Tibial nerve (tissue), 4 donors: Measurements from ENCODE around the gene FAT1. TPM values are rescaled to one million over a fixed set of nuclear protein-coding genes. Genes with fewer than 3 reads are reported as not detected.
A peak's percentile ranks its signal among the peaks of the same experiment; 100 is the strongest.

Source experiments
- DNase-seq, 2 donors: peaks; one replicate each; pipeline ENCODE4 v3.0.0-alpha.2; 2019; ENCODE audit warnings: low spot score in 2 of 2
- H3K27ac ChIP-seq, 4 donors: fragments of 200-600 bp; sonication (generic) in 3 of 4; one replicate each; pipeline ENCODE4 v1.5.1; 2017 to 2019; ENCODE audit warnings: mild to moderate bottlenecking in 1 of 4
- H3K27me3 ChIP-seq, 2 donors: fragments of 200-600 bp; sonication (generic) in 1 of 2; one replicate each; pipeline versions ENCODE4 v1.5.1 to v1.6.0; 2017 to 2019
- H3K36me3 ChIP-seq, 3 donors: fragments of 200-600 bp; sonication (generic); one replicate each; pipeline ENCODE4 v1.5.1; 2018 to 2019
- H3K4me1 ChIP-seq, 4 donors: fragments of 200-600 bp; sonication (generic) in 3 of 4; one replicate each; pipeline ENCODE4 v1.5.1; 2017 to 2019
- H3K4me3 ChIP-seq, 4 donors: fragments of 200-600 bp; sonication (generic) in 3 of 4; one replicate each; pipeline ENCODE4 v1.5.1; 2017 to 2019; ENCODE audit warnings: mild to moderate bottlenecking in 1 of 4, moderate library complexity in 1 of 4
- H3K9me3 ChIP-seq, 4 donors: fragments of 200-600 bp; sonication (generic) in 3 of 4; one replicate each; pipeline ENCODE4 v1.5.1; 2017 to 2019
- EP300 ChIP-seq, 2 donors: sonication (generic); formaldehyde crosslinking; IDR thresholded peaks; one replicate each; pipeline ENCODE4 v1.6.1; 2017; ENCODE audit warnings: antibody characterized with exemption in 2 of 2, mild to moderate bottlenecking in 1 of 2
- POLR2A ChIP-seq, 2 donors: fragments of 450-650 bp; IDR thresholded peaks; one replicate each; pipeline ENCODE4 v1.6.1; 2017; ENCODE audit warnings: antibody characterized with exemption in 2 of 2, mild to moderate bottlenecking in 2 of 2, moderate library complexity in 2 of 2
- WGBS, 2 donors: methylation state at CpG; one replicate each; pipeline ENCODE4 v1.1.5; 2018; 5-methylcytosine and 5-hydroxymethylcytosine counted together
- total RNA-seq, 4 donors: library from RNA; depleted of rRNA; stranded (reverse); fragments of >200 nt; gene quantifications; one replicate each; pipeline ENCODE4 v1.1.0, GENCODE V29; 2016
- TF ChIP-seq, protein P1 (sequence below), 5 experiments: fragments of 200-600 bp in 3 of 5; fragments of 450-650 bp in 2 of 5; sonication (generic) in 3 of 5; IDR thresholded peaks; one replicate each; pipeline ENCODE4 v1.5.1; 2016 to 2019; ENCODE audit warnings: antibody characterized with exemption in 5 of 5, mild to moderate bottlenecking in 3 of 5, moderate library complexity in 2 of 5

Gene FAT1
- total RNA-seq, 4 donors from 2014 or later = 85.2 to 119 (median 91.6) TPM

DNA sequence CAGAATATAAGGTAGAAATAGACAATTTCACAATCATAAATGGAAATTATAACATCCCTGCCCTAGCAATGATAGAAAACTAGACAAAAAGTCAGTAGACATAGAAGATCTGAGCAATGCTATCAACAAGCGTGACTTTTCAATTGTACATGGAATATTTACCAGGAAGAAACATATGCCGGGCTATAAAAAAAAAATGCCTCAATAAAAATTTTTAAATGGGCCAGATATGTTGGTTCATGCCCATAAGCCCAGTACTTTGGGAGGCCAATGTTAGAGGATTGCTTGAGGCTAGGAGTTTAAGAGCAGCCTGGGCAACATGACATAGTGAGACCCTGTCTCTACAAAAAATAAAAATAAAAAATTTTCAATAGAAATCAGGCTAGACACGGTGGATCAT lies 163.0 kb downstream of the FAT1 start:
- Histone ChIP-seq H3K4me3 (no peak overlapping the region), H3K27me3 (peaks cover 0 to 10% of the 10 kb centered on the region in 2 donors), H3K4me1 (no peaks in the 10 kb centered on the region), H3K36me3 (no peaks in the 10 kb centered on the region), H3K27ac (no peak overlapping the region), H3K9me3 (no peaks in the 10 kb centered on the region)
- no peak for TF ChIP-seq EP300 (IDR thresholded peaks at IDR 0.05)
- TF ChIP-seq, protein P1, sequence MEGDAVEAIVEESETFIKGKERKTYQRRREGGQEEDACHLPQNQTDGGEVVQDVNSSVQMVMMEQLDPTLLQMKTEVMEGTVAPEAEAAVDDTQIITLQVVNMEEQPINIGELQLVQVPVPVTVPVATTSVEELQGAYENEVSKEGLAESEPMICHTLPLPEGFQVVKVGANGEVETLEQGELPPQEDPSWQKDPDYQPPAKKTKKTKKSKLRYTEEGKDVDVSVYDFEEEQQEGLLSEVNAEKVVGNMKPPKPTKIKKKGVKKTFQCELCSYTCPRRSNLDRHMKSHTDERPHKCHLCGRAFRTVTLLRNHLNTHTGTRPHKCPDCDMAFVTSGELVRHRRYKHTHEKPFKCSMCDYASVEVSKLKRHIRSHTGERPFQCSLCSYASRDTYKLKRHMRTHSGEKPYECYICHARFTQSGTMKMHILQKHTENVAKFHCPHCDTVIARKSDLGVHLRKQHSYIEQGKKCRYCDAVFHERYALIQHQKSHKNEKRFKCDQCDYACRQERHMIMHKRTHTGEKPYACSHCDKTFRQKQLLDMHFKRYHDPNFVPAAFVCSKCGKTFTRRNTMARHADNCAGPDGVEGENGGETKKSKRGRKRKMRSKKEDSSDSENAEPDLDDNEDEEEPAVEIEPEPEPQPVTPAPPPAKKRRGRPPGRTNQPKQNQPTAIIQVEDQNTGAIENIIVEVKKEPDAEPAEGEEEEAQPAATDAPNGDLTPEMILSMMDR (IDR thresholded peaks at IDR 0.05) = no peak
- no peak for TF ChIP-seq POLR2A (IDR thresholded peaks at IDR 0.05)
- no peak for DNase-seq
- WGBS, 2 donors = 94% methylated on average over 3 of the region's 3 CpGs

- WGBS, 2 donors = 60 to 63% methylated on average over 3 of the region's 3 CpGs
Observed at GRCh38 chr4:186557486-186557885, 166.2 kb downstream of the FAT1 start.

GRCh38 chr4:186557061-186557460 lies 166.6 kb downstream of the FAT1 start:
- 68 to 78% methylated on average over 7 of the region's 7 CpGs for WGBS, 2 donors
- no peak overlapping the region for H3K27ac ChIP-seq
- TF ChIP-seq EP300 (IDR thresholded peaks at IDR 0.05) = no peak
- TF ChIP-seq POLR2A (IDR thresholded peaks at IDR 0.05) = no peak
- TF ChIP-seq, protein P1 (IDR thresholded peaks at IDR 0.05) = no peak
- no peaks in the 10 kb centered on the region for H3K36me3 ChIP-seq
- H3K27me3 ChIP-seq = peaks cover 0 to 41% of the 10 kb centered on the region in 2 donors
- peaks cover 0 to 16% (median 2%) of the 10 kb centered on the region in 4 donors for H3K4me1 ChIP-seq
- no peaks in the 10 kb centered on the region for H3K9me3 ChIP-seq
- DNase-seq = no peak
- no peak overlapping the region for H3K4me3 ChIP-seq

More at GRCh38 chr4:186557486-186557885, 166.2 kb downstream of the FAT1 start:
- DNase-seq = no peak
- TF ChIP-seq, protein P1 (IDR thresholded peaks at IDR 0.05) = no peak
- TF ChIP-seq EP300 (IDR thresholded peaks at IDR 0.05) (no peak), POLR2A (IDR thresholded peaks at IDR 0.05) (no peak)
- peaks cover 0 to 16% (median 2%) of the 10 kb centered on the region in 4 donors for H3K4me1 ChIP-seq
- H3K36me3 ChIP-seq = no peaks in the 10 kb centered on the region
- H3K9me3 ChIP-seq = no peaks in the 10 kb centered on the region
- H3K4me3 ChIP-seq = no peak overlapping the region
- H3K27me3 ChIP-seq = peaks cover 0 to 39% of the 10 kb centered on the region in 2 donors
- no peak overlapping the region for H3K27ac ChIP-seq

GRCh38 chr4:186554914-186555827 lies 168.5 kb downstream of the FAT1 start, which contains the start of gene MTNR1A:
TSS of gene MTNR1A (minus strand) at chr4:186555567. CDS start at chr4:186555365, 202 bp downstream.
- 4 to 6% methylated on average over 26 to 75 of the region's 91 CpGs for WGBS, 2 donors
- TF ChIP-seq POLR2A (IDR thresholded peaks at IDR 0.05) (no peak), EP300 (IDR thresholded peaks at IDR 0.05) (no peak)
- TF ChIP-seq, protein P1 (IDR thresholded peaks at IDR 0.05) = peak in 1 of 5 experiments; percentile 6
- Histone ChIP-seq H3K4me3 (peak within 1 kb of the TSS in 3 of 4 donors; percentile 4 to 46 (median 27)), H3K36me3 (no peaks in the 10 kb centered on the region), H3K9me3 (no peaks in the 10 kb centered on the region), H3K27me3 (peaks cover 0 to 49% of the 10 kb centered on the region in 2 donors), H3K4me1 (peaks cover 0 to 16% (median 2%) of the 10 kb centered on the region in 4 donors), H3K27ac (no peak within 1 kb of the TSS)
- no peak for DNase-seq

- 1 to 3% methylated on average over 12 of the region's 12 CpGs for WGBS, 2 donors
- Histone ChIP-seq H3K4me1 (peaks cover 0 to 16% (median 2%) of the 10 kb centered on the region in 4 donors), H3K27ac (no peak overlapping the region), H3K36me3 (no peaks in the 10 kb centered on the region), H3K27me3 (peaks cover 0 to 54% of the 10 kb centered on the region in 2 donors), H3K9me3 (no peaks in the 10 kb centered on the region), H3K4me3 (peak overlapping the region in 3 of 4 donors; percentile 4 to 46 (median 27))
- no peak for DNase-seq
- TF ChIP-seq EP300 (IDR thresholded peaks at IDR 0.05) (no peak), POLR2A (IDR thresholded peaks at IDR 0.05) (no peak)
- TF ChIP-seq, protein P1 (IDR thresholded peaks at IDR 0.05) = no peak
Observed at GRCh38 chr4:186554539-186554913, 169.1 kb downstream of the FAT1 start.
